A673 (cell line): ENCODE data around the gene RAP1GAP.

Experiments used
- EZH2 ChIP-seq: fragments of 200-600 bp; sonication (generic); IDR thresholded peaks from 2 replicates; pipeline ENCODE4 v1.6.1; 2017; ENCODE audit warnings: borderline replicate concordance, low read depth, mild to moderate bottlenecking, mixed read lengths, antibody characterized with exemption, low read length; ENCODE audit not compliant: poor library complexity, severe bottlenecking
- TF ChIP-seq, protein P1 (sequence below): fragments of 300-800, 200-600 bp; sonication (generic); conservative IDR thresholded peaks from 2 replicates; pipeline ENCODE4 v1.5.1; 2017; ENCODE audit warnings: low read depth, mild to moderate bottlenecking, antibody characterized with exemption, low read length, moderate library complexity, mixed read lengths

DNA sequence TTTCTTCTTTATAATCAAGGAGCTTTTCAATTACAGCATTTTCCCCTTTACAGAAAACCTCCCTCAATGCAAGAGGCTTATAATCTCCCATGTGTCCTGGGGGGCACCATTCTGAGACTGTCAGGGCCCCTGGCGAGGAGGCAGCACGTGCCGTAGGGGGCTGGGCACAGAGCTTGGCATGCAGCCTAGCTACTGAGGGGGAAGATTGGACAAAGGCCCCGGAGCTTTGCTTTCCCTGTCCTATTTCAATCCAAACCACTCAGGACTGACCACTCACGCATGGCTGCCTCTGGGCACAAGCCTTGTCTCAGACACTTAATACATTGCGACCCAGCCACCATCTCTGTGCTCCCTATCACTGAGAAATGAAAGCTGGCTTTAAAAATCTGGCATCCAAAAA lies 2.8 kb upstream of the RAP1GAP start:
- TF ChIP-seq, protein P1, sequence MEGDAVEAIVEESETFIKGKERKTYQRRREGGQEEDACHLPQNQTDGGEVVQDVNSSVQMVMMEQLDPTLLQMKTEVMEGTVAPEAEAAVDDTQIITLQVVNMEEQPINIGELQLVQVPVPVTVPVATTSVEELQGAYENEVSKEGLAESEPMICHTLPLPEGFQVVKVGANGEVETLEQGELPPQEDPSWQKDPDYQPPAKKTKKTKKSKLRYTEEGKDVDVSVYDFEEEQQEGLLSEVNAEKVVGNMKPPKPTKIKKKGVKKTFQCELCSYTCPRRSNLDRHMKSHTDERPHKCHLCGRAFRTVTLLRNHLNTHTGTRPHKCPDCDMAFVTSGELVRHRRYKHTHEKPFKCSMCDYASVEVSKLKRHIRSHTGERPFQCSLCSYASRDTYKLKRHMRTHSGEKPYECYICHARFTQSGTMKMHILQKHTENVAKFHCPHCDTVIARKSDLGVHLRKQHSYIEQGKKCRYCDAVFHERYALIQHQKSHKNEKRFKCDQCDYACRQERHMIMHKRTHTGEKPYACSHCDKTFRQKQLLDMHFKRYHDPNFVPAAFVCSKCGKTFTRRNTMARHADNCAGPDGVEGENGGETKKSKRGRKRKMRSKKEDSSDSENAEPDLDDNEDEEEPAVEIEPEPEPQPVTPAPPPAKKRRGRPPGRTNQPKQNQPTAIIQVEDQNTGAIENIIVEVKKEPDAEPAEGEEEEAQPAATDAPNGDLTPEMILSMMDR, result no peak
- no peak for TF ChIP-seq EZH2
